SK-MEL-5 (cell line): Measurements from ENCODE around the gene WDR91. TPM values are rescaled to one million over a fixed set of nuclear protein-coding genes. Genes with fewer than 3 reads are reported as not detected.
"Not testable (repeated sequence)": the region's sequence is repeated elsewhere in the genome, so short reads cannot be mapped to it uniquely, and the experiment has no call there.

ENCODE experiments used
- DNase-seq: peaks from one replicate; pipeline ENCODE4 v3.0.0-alpha.2; 2016; ENCODE audit warnings: low read depth, low spot score
- in situ Hi-C: cut with HindIII; loops from 2 replicates; pipeline ENCODE4 v1.10.0; 2016; ENCODE audit warnings: low sequenced_read_pairs, high pct_unique_total_duplicates, low pct_unique_long_range_greater_than_20kb
- total RNA-seq: library from RNA; depleted of rRNA; stranded (reverse); fragments of >200 nt; shearing (Covaris generic); gene quantifications from 2 replicates; pipeline ENCODE4 v1.2.3, GENCODE V29; 2014

WDR91 gene
- total RNA-seq, 1 experiment from 2014 or later = 31.8 TPM

GRCh38 chr7:135170998-135171481 lies 40.3 kb downstream of the WDR91 start:
- in situ Hi-C loops = not testable (repeated sequence)

GRCh38 chr7:135170274-135170997 lies 40.9 kb downstream of the WDR91 start, which contains the start of gene CYREN:
Gene CYREN (minus strand): TSS chr7:135170707. CDS start chr7:135168922, 1,785 bp downstream.
- DNase-seq = peak; percentile 97
- in situ Hi-C loops = no loop called here

More at GRCh38 chr7:135170998-135171481, 40.3 kb downstream of the WDR91 start:
- DNase-seq = not testable (repeated sequence)

GRCh38 chr7:135169964-135170273 lies 41.4 kb downstream of the WDR91 start:
- DNase-seq = no peak
- in situ Hi-C loops = no loop called here

- DNase-seq = peak; percentile 88
- in situ Hi-C loops = no loop called here
These were observed 42.0 kb downstream of the WDR91 start for GRCh38 chr7:135169141-135169963.

- no peak for DNase-seq
- in situ Hi-C loops = no loop called here
These were observed 42.7 kb downstream of the WDR91 start for GRCh38 chr7:135168489-135169140.

GRCh38 chr7:135168001-135168400 lies 43.3 kb downstream of the WDR91 start:
- DNase-seq = peak; percentile 73
- in situ Hi-C loops = no loop called here

GRCh38 chr7:135167365-135167917 lies 43.9 kb downstream of the WDR91 start:
- in situ Hi-C loops = no loop called here

GRCh38 chr7:135166338-135166990 lies 44.9 kb downstream of the WDR91 start:
- in situ Hi-C loops = no loop called here
- no peak for DNase-seq

More at GRCh38 chr7:135167365-135167917, 43.9 kb downstream of the WDR91 start:
- DNase-seq = no peak

GRCh38 chr7:135165862-135166261 lies 45.5 kb downstream of the WDR91 start:
- DNase-seq = no peak
- in situ Hi-C loops = no loop called here

- peak; percentile 95 for DNase-seq
- in situ Hi-C loops = no loop called here
These were observed 46.8 kb downstream of the WDR91 start for GRCh38 chr7:135164357-135165061.

- in situ Hi-C loops = no loop called here
- no peak for DNase-seq
These were observed 48.8 kb downstream of the WDR91 start for GRCh38 chr7:135162382-135163001.

GRCh38 chr7:135161669-135162068 lies 49.7 kb downstream of the WDR91 start:
- no peak for DNase-seq
- in situ Hi-C loops = no loop called here

- DNase-seq = no peak
- in situ Hi-C loops = no loop called here
These were observed 50.3 kb downstream of the WDR91 start for GRCh38 chr7:135160858-135161653.

GRCh38 chr7:135160098-135160857 lies 51.0 kb downstream of the WDR91 start:
- in situ Hi-C loops = no loop called here
- no peak for DNase-seq
